ENCODE measurements around the gene KIAA0825.

Gene KIAA0825

GRCh38 chr5:94228791-94229190 lies 389.6 kb downstream of the KIAA0825 start:
- Histone ChIP-seq H3K36me3 (ENCODE audit: control insufficient read depth, insufficient read depth, low read length) (no peaks in the 10 kb centered on the region), H3K4me2 (ENCODE audit: low read length) (no peak overlapping the region), H3K27me3 (ENCODE audit: control insufficient read depth, insufficient read depth, low read length) (no peaks in the 10 kb centered on the region), H3K9ac (no peak overlapping the region), H3K9me3 (ENCODE audit: control insufficient read depth, low read length) (no peaks in the 10 kb centered on the region), H3K4me3 (ENCODE audit: low read depth, low read length) (no peak overlapping the region), H3K27ac (no peak overlapping the region), H2AFZ (no peak overlapping the region), H3K4me1 (no peaks in the 10 kb centered on the region), H3K79me2 (no peaks in the 10 kb centered on the region)
- no peak for TF ChIP-seq CTCF (IDR thresholded peaks at IDR 0.05)

GRCh38 chr5:94223235-94223634 lies 395.2 kb downstream of the KIAA0825 start:
- H3K9ac ChIP-seq = no peak overlapping the region
- no peak overlapping the region for H2AFZ ChIP-seq
- no peak for TF ChIP-seq CTCF (IDR thresholded peaks at IDR 0.05)

GRCh38 chr5:94218374-94218773 lies 400.0 kb downstream of the KIAA0825 start:
- no peaks in the 10 kb centered on the region for H3K4me1 ChIP-seq
- no peak overlapping the region for H3K4me3 ChIP-seq (ENCODE audit: low read depth, low read length)
- no peaks in the 10 kb centered on the region for H3K79me2 ChIP-seq
- no peak overlapping the region for H3K9ac ChIP-seq
- H3K9me3 ChIP-seq (ENCODE audit: control insufficient read depth, low read length) = no peaks in the 10 kb centered on the region
- H3K36me3 ChIP-seq (ENCODE audit: control insufficient read depth, insufficient read depth, low read length) = no peaks in the 10 kb centered on the region
- no peaks in the 10 kb centered on the region for H3K27me3 ChIP-seq (ENCODE audit: control insufficient read depth, insufficient read depth, low read length)
- no peak overlapping the region for H3K4me2 ChIP-seq (ENCODE audit: low read length)
- H2AFZ ChIP-seq = no peak overlapping the region
- TF ChIP-seq CTCF (IDR thresholded peaks at IDR 0.05) = no peak
- H3K27ac ChIP-seq = no peak overlapping the region

More at GRCh38 chr5:94223235-94223634, 395.2 kb downstream of the KIAA0825 start:
- H3K27me3 ChIP-seq (ENCODE audit: control insufficient read depth, insufficient read depth, low read length) = no peaks in the 10 kb centered on the region
- H3K79me2 ChIP-seq = no peaks in the 10 kb centered on the region
- no peak overlapping the region for H3K4me2 ChIP-seq (ENCODE audit: low read length)
- H3K27ac ChIP-seq = no peak overlapping the region
- no peaks in the 10 kb centered on the region for H3K9me3 ChIP-seq (ENCODE audit: control insufficient read depth, low read length)
- H3K4me3 ChIP-seq (ENCODE audit: low read depth, low read length) = no peak overlapping the region
- no peaks in the 10 kb centered on the region for H3K36me3 ChIP-seq (ENCODE audit: control insufficient read depth, insufficient read depth, low read length)
- H3K4me1 ChIP-seq = no peaks in the 10 kb centered on the region

GRCh38 chr5:94217745-94218144 lies 400.7 kb downstream of the KIAA0825 start:
- no peaks in the 10 kb centered on the region for H3K36me3 ChIP-seq (ENCODE audit: control insufficient read depth, insufficient read depth, low read length)
- no peaks in the 10 kb centered on the region for H3K27me3 ChIP-seq (ENCODE audit: control insufficient read depth, insufficient read depth, low read length)
- H3K9me3 ChIP-seq (ENCODE audit: control insufficient read depth, low read length) = no peaks in the 10 kb centered on the region
- no peak overlapping the region for H3K4me3 ChIP-seq (ENCODE audit: low read depth, low read length)
- H3K79me2 ChIP-seq = no peaks in the 10 kb centered on the region
- H3K4me2 ChIP-seq (ENCODE audit: low read length) = no peak overlapping the region
- no peak overlapping the region for H2AFZ ChIP-seq
- H3K9ac ChIP-seq = no peak overlapping the region
- no peaks in the 10 kb centered on the region for H3K4me1 ChIP-seq
- H3K27ac ChIP-seq = no peak overlapping the region
- no peak for TF ChIP-seq CTCF (IDR thresholded peaks at IDR 0.05)

GRCh38 chr5:94217216-94217615 lies 401.2 kb downstream of the KIAA0825 start:
- Histone ChIP-seq H3K4me1 (no peaks in the 10 kb centered on the region), H3K9me3 (ENCODE audit: control insufficient read depth, low read length) (no peaks in the 10 kb centered on the region), H3K79me2 (no peaks in the 10 kb centered on the region), H3K4me2 (ENCODE audit: low read length) (no peak overlapping the region), H3K27me3 (ENCODE audit: control insufficient read depth, insufficient read depth, low read length) (no peaks in the 10 kb centered on the region), H3K4me3 (ENCODE audit: low read depth, low read length) (no peak overlapping the region), H3K27ac (no peak overlapping the region), H2AFZ (no peak overlapping the region), H3K9ac (no peak overlapping the region), H3K36me3 (ENCODE audit: control insufficient read depth, insufficient read depth, low read length) (no peaks in the 10 kb centered on the region)
- no peak for TF ChIP-seq CTCF (IDR thresholded peaks at IDR 0.05)
